ENCODE data around the gene COPRS.
"Not testable (repeated sequence)": the region's sequence is repeated elsewhere in the genome, so short reads cannot be mapped to it uniquely, and the experiment has no call there.

The COPRS gene

GRCh38 chr17:31843070-31843745, 15.8 kb downstream of the COPRS start:
- DNase-seq (ENCODE audit: low spot score): peak; percentile 72

- peak; percentile 85 for DNase-seq (ENCODE audit: low spot score)
Observed at GRCh38 chr17:31842195-31843069, 16.6 kb downstream of the COPRS start.

GRCh38 chr17:31841850-31842194, 17.2 kb downstream of the COPRS start:
- no peak for DNase-seq (ENCODE audit: low spot score)

GRCh38 chr17:31838636-31839225, 20.3 kb downstream of the COPRS start:
- DNase-seq (ENCODE audit: low spot score): no peak

GRCh38 chr17:31835984-31836383, 23.1 kb downstream of the COPRS start:
- DNase-seq (ENCODE audit: low spot score): no peak

- no peak for DNase-seq (ENCODE audit: low spot score)
Observed at GRCh38 chr17:31834448-31834847, 24.6 kb downstream of the COPRS start.

GRCh38 chr17:31832746-31833145, 26.3 kb downstream of the COPRS start:
- DNase-seq (ENCODE audit: low spot score): no peak

GRCh38 chr17:31830971-31831858, 27.8 kb downstream of the COPRS start:
- no peak for DNase-seq (ENCODE audit: low spot score)

GRCh38 chr17:31829649-31830048, 29.4 kb downstream of the COPRS start:
- no peak for DNase-seq (ENCODE audit: low spot score)

- DNase-seq (ENCODE audit: low spot score): not testable (repeated sequence)
Observed at GRCh38 chr17:31828955-31829354, 30.1 kb downstream of the COPRS start.

GRCh38 chr17:31825961-31826691, 32.9 kb downstream of the COPRS start:
- DNase-seq (ENCODE audit: low spot score): no peak

- no peak for DNase-seq (ENCODE audit: low spot score)
Observed at GRCh38 chr17:31824766-31825360, 34.2 kb downstream of the COPRS start.

- DNase-seq (ENCODE audit: low spot score): no peak
Observed at GRCh38 chr17:31823014-31823413, 36.0 kb downstream of the COPRS start.

GRCh38 chr17:31820691-31821435, 38.2 kb downstream of the COPRS start:
- DNase-seq (ENCODE audit: low spot score): no peak

GRCh38 chr17:31819578-31819977, 39.5 kb downstream of the COPRS start:
- no peak for DNase-seq (ENCODE audit: low spot score)

- not testable (repeated sequence) for DNase-seq (ENCODE audit: low spot score)
Observed at GRCh38 chr17:31818863-31819262, 40.2 kb downstream of the COPRS start.

GRCh38 chr17:31815212-31815730, 43.8 kb downstream of the COPRS start:
- DNase-seq (ENCODE audit: low spot score): no peak

- DNase-seq (ENCODE audit: low spot score): no peak
Observed at GRCh38 chr17:31811101-31811500, 47.9 kb downstream of the COPRS start.

- DNase-seq (ENCODE audit: low spot score): not testable (repeated sequence)
Observed at GRCh38 chr17:31809876-31810275, 49.2 kb downstream of the COPRS start.

GRCh38 chr17:31808521-31809050, 50.5 kb downstream of the COPRS start:
- no peak for DNase-seq (ENCODE audit: low spot score)

Measured in GM03348 (cell line).